Choroid plexus epithelial cell (primary cell): ENCODE data around the gene SERTAD2.
A peak's percentile ranks its signal among the peaks of the same experiment; 100 is the strongest.

Experiments
- DNase-seq: peaks from one replicate; pipeline ENCODE4 v3.0.0-alpha.2; 2010; ENCODE audit warnings: low read depth
- H3K4me3 ChIP-seq: 2 replicates; pipeline ENCODE4 v1.5.1; 2011; ENCODE audit warnings: low read depth, mild to moderate bottlenecking, control low read depth, low read length, moderate library complexity
- TF ChIP-seq, protein P1 (sequence below): conservative IDR thresholded peaks from 2 replicates; pipeline ENCODE4 v1.5.1; 2011; ENCODE audit warnings: low read depth, mild to moderate bottlenecking, control low read depth, inconsistent platforms, low read length, moderate library complexity

SERTAD2 gene

DNA sequence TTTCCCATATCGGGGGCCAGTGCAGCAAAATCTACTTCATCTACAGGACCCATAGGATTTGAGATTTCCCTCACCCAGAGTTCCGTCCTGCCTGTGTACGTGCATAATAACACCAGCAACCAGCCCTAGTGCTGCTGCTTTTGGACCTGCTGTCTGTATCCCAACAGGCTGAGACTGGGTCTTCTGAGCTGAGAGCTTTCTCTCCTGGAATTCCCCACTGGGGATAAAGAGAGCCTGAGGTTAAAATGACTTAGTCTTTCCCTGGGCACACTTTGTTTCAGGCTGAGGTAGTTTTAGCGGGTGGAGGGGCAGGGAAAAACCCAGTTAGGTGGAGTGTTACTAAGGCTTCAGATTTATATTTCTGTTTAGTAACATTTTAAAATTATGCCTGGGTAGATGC lies 62.5 kb downstream of the SERTAD2 start:
- no peak overlapping the region for H3K4me3 ChIP-seq
- no peak for DNase-seq
- TF ChIP-seq, protein P1, sequence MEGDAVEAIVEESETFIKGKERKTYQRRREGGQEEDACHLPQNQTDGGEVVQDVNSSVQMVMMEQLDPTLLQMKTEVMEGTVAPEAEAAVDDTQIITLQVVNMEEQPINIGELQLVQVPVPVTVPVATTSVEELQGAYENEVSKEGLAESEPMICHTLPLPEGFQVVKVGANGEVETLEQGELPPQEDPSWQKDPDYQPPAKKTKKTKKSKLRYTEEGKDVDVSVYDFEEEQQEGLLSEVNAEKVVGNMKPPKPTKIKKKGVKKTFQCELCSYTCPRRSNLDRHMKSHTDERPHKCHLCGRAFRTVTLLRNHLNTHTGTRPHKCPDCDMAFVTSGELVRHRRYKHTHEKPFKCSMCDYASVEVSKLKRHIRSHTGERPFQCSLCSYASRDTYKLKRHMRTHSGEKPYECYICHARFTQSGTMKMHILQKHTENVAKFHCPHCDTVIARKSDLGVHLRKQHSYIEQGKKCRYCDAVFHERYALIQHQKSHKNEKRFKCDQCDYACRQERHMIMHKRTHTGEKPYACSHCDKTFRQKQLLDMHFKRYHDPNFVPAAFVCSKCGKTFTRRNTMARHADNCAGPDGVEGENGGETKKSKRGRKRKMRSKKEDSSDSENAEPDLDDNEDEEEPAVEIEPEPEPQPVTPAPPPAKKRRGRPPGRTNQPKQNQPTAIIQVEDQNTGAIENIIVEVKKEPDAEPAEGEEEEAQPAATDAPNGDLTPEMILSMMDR: no peak

DNA sequence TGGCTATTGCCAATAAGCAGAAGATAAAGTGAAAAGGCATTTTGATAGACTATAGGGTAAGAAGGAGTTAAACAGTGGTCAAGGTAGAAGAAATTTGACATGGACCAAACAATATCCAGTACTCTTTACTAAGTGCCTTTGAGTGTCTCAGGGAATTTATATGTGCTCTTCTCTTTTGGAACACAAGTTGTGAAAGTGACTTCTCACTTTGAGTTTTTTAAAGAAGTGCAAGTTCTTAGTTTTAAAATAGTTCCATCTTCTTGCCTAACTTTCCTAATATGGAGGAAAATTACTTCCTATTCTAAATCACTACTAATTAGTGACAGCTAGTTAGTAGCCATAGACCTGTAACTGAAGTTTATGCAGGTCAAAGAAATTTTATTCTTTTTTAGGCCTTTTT lies 66.2 kb downstream of the SERTAD2 start:
- no peak overlapping the region for H3K4me3 ChIP-seq
- DNase-seq: no peak
- TF ChIP-seq, protein P1: no peak

DNA sequence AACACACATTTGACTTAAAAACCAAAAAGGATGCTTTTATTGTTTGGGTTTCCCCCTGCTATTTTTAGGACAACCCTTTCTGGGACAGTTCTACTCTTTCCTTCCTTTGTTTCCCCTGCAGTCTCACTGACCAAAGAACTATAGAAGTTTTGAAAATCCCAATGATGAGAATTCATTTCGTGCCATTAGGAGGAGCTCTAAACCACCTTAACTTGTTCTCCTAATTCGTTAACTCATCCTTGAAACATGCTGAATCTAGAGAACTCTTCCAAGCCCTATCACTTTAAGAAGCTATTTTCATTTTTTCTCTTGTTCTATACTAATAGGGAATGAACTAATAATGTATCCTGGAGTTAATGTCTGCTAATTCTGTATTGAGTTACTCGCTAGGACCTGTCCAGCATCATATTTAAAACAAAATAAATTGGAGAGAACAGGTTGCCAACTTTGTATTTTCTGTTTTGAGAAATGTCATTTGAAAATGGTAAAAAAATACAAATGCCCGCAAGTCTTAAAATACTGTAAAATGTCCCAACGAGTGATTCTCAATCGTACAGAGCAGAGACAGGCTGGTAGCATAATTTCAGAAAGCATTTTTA lies 66.7 kb downstream of the SERTAD2 start:
- peak; percentile 77 for DNase-seq
- no peak overlapping the region for H3K4me3 ChIP-seq
- TF ChIP-seq, protein P1: peak; percentile 70

DNA sequence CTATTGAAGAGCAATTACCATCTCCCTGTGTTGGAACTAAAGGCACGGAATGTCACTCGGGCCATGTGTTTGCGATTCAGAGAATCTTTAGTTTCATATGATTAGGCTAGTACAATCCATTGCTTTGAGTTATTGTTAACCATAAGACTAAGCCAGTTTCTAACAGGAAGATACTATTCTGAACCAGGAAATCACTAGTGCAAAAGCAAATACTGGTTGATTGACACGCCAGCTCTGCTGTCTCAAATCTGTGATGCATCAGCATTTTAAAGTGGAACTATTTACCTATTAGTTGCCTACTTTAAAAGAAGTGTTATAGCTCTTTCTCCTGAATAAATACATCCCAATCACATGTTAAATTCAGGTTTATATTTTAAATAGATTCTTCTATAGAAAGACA lies 67.7 kb downstream of the SERTAD2 start:
- TF ChIP-seq, protein P1: no peak
- DNase-seq: no peak
- no peak overlapping the region for H3K4me3 ChIP-seq

DNA sequence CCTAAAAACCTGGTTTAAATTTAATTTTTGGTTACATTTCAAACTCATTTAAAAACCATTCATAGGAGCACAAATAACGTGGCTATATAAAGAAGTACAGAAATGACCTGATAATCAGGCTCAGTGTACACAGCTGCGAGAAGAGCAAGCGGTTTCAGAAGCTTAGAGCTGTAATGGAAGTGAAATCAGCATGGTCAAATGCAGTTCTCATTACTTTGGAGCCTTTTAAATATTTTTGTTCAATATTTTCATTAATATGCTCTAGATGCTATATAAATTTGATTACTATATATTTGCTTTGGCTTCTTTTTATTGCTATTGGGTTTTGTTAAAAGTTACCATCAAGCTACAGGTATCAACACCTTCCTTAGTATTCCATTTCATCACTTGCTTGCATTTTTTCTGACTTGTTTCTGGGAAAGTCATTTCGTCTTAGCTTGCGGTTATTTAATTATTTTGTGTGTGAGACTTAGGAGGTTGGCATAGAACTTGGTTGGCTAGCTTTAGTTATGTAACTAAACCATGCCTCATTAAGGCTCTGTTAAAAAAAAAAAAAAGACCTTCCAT lies 70.9 kb downstream of the SERTAD2 start:
- DNase-seq: no peak
- H3K4me3 ChIP-seq: no peak overlapping the region
- TF ChIP-seq, protein P1: no peak

DNA sequence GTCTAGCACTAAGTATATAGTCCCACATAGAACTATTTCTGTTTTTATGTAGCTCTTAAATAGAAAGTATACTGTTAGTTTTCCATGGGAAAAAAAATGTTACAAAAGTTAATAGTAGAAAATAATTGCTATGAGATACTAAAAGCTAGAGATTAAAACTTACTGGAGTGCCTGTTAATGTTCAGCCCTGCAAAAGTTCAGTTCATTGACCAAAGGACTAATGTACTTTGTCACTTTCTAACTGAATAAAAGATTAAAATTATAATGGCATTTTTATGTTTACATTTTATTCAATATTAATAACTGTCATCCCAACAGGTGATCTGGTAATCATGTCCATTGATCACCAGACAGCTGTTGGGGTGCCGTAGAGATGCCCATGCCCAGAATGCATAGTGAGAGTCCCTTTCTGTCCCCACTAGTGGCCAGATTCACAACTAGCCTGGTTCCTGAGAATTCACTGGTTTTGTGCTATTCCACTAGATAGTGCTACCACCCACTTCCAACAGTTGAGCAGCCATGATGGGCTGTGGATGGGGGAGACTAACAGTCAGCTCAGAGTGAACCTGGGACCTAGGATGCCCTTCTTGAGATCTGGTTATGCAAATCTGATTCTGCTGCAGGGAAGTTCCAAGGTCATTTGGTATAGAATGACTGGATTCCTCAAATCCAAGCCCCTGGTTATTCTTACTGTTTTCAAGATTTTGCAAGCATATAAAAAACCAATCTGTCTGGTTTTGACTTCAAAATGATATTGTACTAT lies 71.8 kb downstream of the SERTAD2 start:
- no peak for DNase-seq
- TF ChIP-seq, protein P1: no peak

More for the DNA sequence above, 71.8 kb downstream of the SERTAD2 start:
- H3K4me3 ChIP-seq: no peak overlapping the region
